ENCODE measurements around the gene TRAFD1.

GRCh38 chr12:112168561-112168971 is 43.2 kb downstream of the TRAFD1 start:
- no peak for TF ChIP-seq CTCF (IDR thresholded peaks at IDR 0.05; ENCODE audit: insufficient read depth, low read length, poor library complexity, severe bottlenecking)
- TF ChIP-seq EZH2phosphoT487 (conservative IDR thresholded peaks at IDR 0.05; ENCODE audit: low read length), result no peak

Data from SU-DHL-6 (cell line).